Epithelial cell of esophagus (primary cell): Measurements from ENCODE around the gene PAF1.

Source experiments
- DNase-seq: peaks from one replicate; pipeline ENCODE4 v3.0.0; 2010; ENCODE audit warnings: low read depth
- H3K4me3 ChIP-seq: 2 replicates; pipeline ENCODE4 v1.5.1; 2011; ENCODE audit warnings: mild to moderate bottlenecking, low read length, control low read depth
- CTCF ChIP-seq: IDR thresholded peaks from 2 replicates; pipeline ENCODE4 v1.5.1; 2011; ENCODE audit warnings: low read depth, mild to moderate bottlenecking, low read length, control low read depth, inconsistent platforms; ENCODE audit not compliant: insufficient read depth; ENCODE audit errors: missing control alignments

PAF1 gene

GRCh38 chr19:39433480-39434079, 42.7 kb upstream of the PAF1 start:
- H3K4me3 ChIP-seq: no peak overlapping the region
- no peak for TF ChIP-seq CTCF
- no peak for DNase-seq

- no peak for DNase-seq
- H3K4me3 ChIP-seq: no peak overlapping the region
- no peak for TF ChIP-seq CTCF
Observed at GRCh38 chr19:39432677-39433025, 41.7 kb upstream of the PAF1 start.

- no peak overlapping the region for H3K4me3 ChIP-seq
- TF ChIP-seq CTCF: no peak
- peak; percentile 97 for DNase-seq
Observed at GRCh38 chr19:39430675-39431593, 40.0 kb upstream of the PAF1 start.

- TF ChIP-seq CTCF: no peak
- H3K4me3 ChIP-seq: no peak overlapping the region
- no peak for DNase-seq
Observed at GRCh38 chr19:39428283-39429112, 37.6 kb upstream of the PAF1 start.

DNA sequence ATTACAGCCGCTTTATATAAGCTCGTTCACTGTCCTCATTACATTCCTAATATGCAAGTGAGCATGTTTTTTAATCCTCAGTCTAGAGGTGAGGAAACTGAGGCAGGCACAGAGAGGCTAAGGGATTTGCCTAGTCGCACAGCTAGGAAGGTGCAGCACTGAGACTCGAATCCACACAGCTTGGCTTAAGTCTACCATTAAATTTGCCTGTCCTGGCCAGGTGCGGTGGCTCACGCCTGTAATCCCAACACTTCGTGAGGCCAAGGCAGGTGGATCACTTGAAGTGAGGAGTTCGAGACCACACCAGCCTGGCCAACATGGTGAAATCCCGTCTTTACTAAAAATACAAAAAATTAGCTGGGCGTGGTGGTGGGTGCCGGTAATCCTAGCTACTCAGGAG, 36.8 kb upstream of the PAF1 start:
- H3K4me3 ChIP-seq: no peak overlapping the region
- no peak for DNase-seq
- TF ChIP-seq CTCF: no peak

- no peak for TF ChIP-seq CTCF
- DNase-seq: no peak
- H3K4me3 ChIP-seq: no peak overlapping the region
Observed at GRCh38 chr19:39426170-39426569, 35.3 kb upstream of the PAF1 start.
